Right ventricle myocardium superior (tissue), 1 donor: Measurements from ENCODE around the gene MRPS34. TPM values are rescaled to one million over a fixed set of nuclear protein-coding genes. Genes with fewer than 3 reads are reported as not detected.

Experiments
- ATAC-seq: fragments of 200-7000 bp; cut with Tn5 transposase; one replicate; pipeline ENCODE4 v1.9.1; 2020; ENCODE audit warnings: mild to moderate bottlenecking; ENCODE audit not compliant: poor library complexity
- DNase-seq: peaks from one replicate; pipeline ENCODE4 v3.0.0-alpha.2; 2020
- intact Hi-C: fragments of 100-400 bp; cut with DNase I; formaldehyde crosslinking; loops from one replicate; pipeline ENCODE4 v1.11.2; 2022
- total RNA-seq: library from RNA; stranded (reverse); fragmentation: NEBNext Ultra II Directional; extraction: Animal tissue kit (Norgen Biotek cat#: 25700); gene quantifications from one replicate; pipeline ENCODE4 v1.2.1, GENCODE V29; 2021
- donor health status: DM: no; HTN: yes; CAD: no; lungs with severe emphysema.

Gene MRPS34
- total RNA-seq, 1 donor from 2014 or later: 91.8 TPM

DNA sequence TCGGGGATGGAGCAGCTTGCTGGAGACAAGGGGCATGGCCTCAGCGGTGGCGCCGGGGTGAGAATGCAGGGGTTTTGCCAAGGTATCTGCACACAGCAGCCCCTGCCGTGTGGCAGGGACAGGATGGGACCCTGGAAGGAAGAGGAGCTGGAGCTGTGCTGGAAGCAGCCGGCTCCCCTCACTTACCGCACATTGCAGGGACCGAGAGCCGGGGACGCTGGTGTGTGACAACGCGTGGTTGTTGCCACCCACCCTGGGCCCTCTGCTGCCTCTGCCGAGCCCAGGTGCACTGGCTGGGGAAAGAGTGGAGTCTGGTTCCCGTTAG, 12.9 kb upstream of the MRPS34 start:
- no peak for ATAC-seq
- intact Hi-C loops: no loop called here
- DNase-seq: no peak

DNA sequence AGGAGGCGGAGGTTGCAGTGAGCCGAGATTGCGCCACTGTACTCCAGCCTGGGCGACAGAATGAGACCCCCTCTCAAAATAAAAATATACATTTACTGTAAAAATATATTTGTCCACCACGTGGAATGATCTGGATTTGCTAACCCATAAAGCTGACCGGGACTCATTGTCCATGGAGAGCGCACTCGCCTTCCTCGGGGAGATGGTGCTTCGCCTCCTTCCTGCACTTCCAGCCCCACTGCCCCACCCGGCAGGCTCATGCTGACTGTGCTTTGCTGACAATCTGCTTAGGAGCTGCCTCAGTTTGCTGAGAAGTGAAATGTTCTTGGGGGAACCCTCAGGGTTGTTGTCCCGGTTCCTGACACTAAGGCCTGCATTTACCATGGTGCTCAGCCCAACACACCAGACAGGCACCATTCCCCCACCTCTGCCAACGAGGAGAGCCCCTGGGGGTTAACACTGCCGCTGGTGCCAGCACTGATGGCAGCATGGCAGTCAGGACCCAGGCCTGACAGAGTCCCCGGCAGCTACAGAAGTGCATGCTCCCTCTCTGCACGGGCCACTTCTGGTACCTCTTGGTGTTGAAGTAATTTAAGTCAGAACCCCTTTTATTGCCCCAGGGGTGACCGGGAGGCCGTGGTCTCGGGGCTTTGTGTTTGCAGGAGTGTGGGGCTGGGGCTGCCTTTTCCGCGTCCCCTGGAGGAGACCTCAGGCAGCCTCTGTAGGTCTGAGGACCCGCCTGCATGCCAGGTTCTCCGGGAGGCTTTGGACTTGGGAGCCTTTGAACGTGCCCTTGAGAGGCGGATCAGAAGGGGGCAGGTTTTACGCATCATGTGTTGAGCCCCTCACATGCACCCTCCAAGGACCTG, 12.3 kb upstream of the MRPS34 start:
- DNase-seq (peak; percentile 36), ATAC-seq (no peak)
- intact Hi-C loops: no loop called here

DNA sequence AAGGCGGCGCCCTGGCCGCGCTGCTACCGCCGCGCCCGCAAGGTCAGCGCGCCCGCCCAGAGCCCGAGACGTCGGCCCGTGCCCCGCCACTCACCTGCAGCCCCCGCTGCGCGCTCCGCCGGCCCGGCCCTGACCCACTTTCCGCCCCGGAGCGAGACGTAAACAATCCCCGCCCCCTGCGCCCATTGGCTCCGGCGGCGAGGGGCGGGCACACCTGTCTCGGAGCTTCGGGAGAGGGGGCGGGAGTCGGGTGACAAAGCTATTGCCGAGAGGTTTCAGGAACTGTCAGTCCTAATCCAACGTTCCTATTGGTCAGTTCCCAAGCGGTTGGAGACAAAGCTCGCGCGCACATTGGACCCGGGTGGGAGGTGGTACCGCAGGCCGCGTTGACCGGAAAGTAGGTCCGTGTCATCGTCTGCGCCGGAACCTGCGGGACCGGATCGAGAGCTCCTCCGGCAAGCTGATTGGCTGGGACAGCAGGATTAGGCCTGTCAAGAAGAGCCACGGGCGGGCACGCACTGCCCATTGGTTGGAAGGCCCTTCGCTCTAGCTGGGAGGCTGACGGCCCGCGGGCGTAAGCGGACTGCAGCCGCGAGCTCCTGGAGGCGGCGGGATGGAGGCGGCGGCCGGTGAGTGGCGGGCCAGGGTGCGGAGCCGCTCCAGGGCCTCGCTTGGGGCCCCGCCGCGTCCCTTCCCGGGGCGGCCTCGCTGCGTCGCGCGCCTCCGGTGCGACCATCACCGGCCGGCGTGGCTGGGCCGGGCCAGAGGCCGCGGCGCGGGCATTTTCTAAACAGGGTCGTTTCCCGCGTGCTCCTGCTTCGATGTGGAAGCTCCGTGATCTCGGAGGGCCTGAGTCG, 9.7 kb upstream of the MRPS34 start, which contains the start of the genes NUBP2 and SPSB3:
Gene NUBP2, plus strand, starts transcription at position 553 of the 857 bp plus-strand sequence. Its CDS starts 61 bp downstream, at position 614.
Gene SPSB3, minus strand, starts transcription at position 164 of the 857 bp plus-strand sequence. CDS start 1,088 bp downstream, outside the sequence.
- intact Hi-C loops: no loop called here
- ATAC-seq: peak; percentile 93
- peak; percentile 100 for DNase-seq

DNA sequence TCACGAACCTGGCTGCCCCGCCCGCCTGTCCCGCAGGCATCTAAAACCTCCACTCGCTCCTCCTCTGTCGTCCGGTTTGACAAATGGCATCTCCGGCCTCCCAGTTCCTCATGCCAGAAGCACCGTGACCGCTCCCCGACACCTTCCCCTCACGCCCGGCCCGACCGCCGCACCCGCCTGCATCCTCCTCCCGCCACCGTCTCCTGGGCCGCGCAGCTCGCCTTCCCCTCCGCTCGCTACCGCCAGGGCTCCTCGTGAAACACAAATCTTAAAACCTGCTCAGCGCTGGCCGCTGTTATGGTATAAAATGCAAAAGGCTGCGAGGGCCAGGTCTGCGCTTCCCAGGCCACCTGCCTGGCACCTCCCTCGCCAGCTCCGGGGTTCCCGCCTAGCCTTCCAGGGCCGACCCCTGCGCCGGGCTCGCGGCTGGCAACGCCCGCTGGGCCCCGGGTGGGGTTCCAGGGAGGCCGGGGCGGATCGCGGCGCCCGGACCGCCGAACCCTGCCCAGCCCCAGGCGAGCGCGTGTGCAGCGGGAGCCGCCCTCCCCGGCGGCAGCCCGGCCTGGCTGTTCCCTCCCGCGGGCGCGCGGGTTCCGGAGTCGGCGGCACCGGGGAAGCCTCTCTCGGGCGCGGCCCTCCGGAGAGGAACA, 8.9 kb upstream of the MRPS34 start:
- intact Hi-C loops: no loop called here
- peak; percentile 16 for ATAC-seq
- DNase-seq: peak; percentile 50

DNA sequence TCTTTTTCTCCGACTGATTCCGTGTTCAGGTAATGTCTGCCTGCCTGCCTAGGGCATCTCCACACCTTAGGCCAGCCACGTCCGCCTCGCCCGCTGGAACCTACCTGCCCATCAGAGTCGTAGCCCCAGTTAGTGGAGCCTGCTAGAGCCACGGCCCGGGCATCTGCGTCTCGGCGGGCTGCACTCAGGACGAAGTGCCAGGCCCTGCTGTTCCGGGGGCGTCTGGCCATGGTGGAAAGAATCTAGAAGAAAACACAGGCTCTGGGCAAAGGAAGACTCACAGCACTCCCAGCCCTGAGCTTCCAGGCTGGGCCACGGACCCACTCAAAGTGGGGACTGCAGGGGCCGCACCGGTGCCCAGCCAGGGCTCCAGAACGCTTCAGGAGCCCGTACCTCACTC, 8.3 kb upstream of the MRPS34 start:
- ATAC-seq: no peak
- DNase-seq: peak; percentile 41
- intact Hi-C loops: no loop called here

DNA sequence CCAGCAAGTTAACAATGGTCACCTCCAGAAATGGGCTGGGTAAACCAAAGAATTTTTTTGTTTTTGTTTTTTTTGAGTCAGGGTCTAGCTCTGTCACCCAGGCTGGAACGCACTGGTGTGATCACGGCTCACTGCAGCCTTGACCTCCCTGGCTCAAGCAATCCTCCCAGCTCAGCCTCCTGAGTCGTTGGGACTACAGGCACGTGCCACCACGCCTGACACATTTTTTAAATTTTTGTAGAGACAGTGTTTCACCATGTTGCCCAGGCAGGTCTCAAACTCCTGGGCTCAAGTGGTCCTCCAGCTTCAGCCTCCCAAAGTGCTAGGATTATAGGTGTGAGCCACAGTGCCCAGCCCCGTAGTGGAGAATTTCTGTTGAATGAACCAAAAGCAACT, 7.7 kb upstream of the MRPS34 start:
- DNase-seq (no peak), ATAC-seq (no peak)
- intact Hi-C loops: no loop called here

DNA sequence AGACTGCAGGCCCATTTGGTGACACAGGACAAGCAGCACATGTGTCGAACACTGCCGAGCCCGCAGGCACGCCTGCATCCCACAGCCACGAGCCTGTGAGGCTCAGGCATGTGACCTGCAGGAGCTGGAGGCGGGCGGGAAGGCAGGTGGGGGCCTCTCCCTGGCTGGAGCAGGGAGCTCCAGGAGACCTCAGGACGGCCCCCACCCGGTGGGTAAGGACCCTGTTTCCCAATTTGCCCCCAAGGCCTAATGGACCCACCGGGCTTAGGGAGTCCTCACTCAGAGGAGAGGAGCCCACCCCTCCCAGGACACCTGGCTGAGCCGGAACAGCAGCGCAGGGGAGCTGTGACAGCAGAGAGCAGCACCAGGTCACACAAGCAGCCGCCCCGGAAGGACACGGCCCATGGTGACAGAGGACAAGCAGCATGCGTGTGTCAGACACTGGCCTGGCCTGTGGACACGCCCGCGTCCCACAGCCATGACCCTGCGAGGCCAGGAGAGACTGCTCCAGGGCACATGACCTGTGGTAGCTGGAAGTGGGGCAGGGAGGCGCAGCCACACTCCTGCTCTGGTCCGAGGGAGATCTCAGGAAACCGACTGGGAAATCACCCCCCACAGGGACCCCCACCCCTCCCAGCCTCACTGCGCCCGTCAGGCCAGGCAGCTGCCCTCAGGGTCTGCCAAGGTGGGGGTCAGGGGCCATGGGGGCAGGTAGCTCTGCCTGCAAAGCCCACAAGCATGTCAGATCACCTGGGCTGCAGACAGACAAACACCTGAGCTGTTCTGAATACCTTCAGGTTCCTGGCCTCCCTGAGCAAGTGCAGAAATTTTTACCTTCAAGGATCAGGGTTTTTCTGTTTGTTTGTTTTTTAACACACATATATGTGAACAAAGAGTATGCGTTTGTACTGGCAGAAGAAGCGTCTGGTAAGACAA, 7.1 kb upstream of the MRPS34 start:
- intact Hi-C loops: no loop called here
- peak; percentile 46 for DNase-seq
- no peak for ATAC-seq

DNA sequence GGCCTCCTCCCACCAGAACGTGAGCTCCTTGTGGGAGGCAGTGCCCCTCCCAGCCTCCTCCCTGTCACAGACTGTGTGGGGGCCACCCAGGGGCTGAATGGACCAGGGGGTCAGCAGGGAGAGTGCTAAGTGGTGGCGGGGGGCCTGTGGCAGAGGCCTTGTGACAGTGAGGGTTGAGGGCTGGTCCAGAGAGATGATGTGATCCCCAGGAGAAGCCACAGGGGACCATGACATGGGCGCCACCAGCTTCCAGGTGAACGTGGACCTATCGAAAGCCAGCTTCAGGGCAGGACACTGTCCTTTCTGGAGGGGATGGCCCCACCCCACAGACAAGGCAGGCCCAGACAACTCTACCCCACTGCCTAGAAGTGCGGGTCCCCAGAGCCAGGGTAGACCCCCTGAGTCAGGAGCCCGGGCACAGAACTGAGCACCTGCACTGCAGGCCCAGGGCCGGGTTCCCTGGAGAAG, 6.3 kb upstream of the MRPS34 start:
- intact Hi-C loops: no loop called here
- no peak for ATAC-seq
- peak; percentile 24 for DNase-seq

DNA sequence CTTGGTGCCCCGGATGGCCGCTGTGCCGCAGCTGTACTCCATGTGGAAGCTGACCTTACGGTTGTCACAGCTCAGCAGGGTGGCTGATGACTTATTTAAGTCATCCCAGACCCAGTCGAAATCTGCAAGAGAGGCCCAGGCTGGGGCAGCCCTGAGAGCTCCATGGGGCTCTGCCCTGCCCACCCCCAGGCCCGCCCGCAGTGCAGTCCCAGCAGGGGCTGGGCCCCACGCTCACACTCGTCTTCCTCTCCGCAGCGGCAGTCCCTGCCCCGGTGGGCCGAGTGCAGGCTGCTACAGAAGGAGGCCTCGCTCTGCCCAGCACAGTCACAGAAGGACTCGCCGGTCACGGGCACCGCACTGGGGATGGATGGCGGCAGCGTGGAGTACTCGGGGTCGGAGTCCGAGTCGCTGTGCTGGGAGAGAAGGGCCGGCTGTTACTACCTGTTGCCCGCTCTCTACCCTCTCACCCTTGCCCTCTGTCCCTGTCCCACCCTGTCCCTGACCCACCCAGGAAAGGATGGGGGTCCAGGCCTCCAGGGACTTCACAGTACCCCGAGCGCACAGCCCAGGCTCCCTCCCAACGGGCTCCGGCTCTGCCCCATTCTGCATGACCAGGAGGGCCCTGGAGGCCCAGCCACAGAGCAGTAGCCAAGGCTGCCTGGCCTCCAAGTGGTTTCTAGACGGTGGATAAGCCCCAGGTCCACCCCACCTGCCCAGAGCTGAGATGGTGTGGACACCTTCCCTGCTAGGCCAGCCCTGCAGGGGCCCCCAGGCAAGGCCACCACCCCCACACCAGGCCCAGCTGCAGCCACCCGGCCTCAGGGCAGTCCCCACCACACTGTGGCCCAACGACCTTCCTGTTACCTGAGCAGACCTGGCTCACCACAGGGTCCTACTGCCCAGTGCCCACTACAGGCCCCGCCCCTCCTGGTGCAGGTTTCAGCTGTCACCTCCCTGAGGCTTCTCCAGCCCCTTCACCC, 5.6 kb upstream of the MRPS34 start:
- ATAC-seq (no peak), DNase-seq (peak; percentile 31)
- intact Hi-C loops: no loop called here

DNA sequence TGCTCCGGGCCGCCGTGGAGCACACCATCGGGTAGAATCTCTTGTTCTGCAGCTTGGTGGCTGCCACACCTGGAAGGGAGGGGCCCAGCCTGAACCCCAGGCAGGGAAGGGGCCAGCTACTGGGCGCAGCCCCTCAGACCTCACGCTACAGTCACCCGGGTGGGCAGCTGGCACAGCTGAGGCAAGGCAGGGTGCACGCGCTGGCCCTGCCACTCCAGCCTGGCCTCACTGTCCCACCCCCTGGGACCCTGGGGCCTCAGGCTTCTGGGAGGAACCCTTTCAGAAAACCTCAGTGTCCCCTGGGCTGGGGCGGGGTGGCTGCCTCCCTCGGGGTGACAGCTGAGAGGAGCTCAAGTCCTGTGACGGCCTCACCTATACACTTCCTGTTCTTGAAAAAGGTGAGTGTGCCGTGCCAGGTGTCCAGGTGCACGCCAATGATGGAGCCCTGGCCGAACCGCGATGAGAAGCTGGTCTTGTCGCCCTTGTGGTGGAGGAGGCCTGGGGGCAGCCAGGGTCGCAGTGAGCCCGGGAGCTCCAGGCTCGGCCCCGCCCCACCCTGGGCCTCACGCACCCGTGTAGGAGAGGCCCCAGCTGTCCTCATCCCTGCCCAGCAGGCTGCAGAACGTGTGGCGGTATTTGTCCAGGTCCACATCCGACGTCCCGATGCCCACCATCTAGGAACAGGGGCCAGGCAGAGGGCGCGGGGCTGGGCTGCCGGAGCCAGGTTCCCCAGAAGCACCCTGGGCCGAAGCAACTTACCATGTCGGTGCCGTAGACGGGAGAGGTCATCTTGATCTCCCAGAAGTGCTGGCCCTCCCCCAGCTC, 4.7 kb upstream of the MRPS34 start:
- DNase-seq (no peak), ATAC-seq (no peak)
- intact Hi-C loops: no loop called here

DNA sequence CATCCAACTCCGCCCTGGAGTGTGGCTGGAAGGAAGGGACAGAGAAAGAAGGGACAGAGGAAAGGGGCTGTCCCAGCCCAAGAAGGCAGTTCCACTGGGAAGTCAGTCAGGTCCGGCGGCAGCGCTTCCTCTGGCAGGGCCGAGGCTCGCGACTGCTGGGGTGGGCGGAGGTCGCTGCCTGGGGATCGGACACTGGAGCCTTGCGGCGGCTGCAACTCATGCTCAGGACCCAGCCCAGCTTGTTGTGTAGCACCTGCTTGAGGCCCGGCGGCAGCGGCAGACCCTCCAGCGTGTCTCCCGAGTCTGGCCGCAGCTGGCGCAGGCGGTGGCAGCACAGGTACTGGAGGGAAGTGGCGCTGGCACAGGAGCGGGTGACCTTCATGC, 4.0 kb upstream of the MRPS34 start:
- intact Hi-C loops: no loop called here
- no peak for DNase-seq

DNA sequence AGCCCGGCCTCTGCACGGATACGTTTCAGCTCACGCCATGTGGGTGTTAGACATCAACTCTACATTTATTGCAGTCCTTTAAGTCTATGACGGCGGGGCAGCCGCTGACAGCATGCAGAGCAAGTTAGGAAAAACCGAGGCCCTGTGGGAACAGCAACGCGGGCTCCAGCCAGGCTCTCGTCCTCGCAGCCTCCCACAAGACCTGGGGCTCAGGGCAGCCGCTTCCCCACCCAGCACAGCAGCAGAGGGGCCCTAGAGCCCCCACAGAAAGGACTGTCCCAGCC, 3.7 kb upstream of the MRPS34 start:
- intact Hi-C loops: no loop called here
- no peak for DNase-seq

More for the DNA sequence above, 4.0 kb upstream of the MRPS34 start:
- no peak for ATAC-seq

DNA sequence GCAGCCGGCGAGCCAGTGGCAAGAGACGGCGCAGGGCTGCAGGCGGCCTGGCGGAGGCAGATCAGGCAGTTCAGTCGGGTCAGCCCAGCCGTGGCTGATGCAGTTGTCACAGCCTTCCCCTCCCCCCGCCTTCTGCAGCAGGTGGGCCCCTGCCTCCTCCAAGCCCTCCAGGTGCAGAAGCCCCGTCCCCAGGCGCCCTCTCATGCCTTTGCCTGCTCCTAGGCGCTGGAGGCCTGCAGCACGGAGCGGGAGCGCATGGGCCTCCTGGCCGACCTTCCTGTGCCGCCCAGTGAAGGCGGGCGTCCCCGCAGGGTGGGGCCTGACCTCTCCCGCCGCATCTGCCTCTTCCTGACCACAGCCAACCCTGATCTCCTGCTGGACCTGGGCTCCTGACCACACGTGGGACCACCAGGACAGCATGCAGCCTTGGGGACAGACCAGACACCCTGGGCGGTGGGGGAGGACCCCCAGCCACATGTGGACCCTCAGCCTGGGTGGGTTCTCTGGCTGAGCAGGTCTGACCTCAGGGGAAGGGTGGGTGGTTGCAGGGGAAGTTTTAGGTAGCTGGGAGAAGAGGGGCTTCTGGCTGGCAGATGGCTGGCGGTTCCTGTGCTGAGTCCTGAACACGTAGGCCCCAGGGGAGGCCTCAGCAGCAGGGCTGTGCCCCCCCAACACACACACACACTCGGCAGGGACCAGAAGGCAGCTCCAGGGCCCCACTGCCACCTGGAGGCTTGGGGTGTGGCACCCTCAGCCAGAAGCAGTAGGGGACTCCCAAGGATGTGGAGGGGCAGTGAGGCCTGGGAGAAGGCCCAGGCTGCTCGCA, 3.1 kb upstream of the MRPS34 start:
- no peak for DNase-seq
- intact Hi-C loops: no loop called here
- no peak for ATAC-seq

More for the DNA sequence above, 3.7 kb upstream of the MRPS34 start:
- ATAC-seq: no peak

DNA sequence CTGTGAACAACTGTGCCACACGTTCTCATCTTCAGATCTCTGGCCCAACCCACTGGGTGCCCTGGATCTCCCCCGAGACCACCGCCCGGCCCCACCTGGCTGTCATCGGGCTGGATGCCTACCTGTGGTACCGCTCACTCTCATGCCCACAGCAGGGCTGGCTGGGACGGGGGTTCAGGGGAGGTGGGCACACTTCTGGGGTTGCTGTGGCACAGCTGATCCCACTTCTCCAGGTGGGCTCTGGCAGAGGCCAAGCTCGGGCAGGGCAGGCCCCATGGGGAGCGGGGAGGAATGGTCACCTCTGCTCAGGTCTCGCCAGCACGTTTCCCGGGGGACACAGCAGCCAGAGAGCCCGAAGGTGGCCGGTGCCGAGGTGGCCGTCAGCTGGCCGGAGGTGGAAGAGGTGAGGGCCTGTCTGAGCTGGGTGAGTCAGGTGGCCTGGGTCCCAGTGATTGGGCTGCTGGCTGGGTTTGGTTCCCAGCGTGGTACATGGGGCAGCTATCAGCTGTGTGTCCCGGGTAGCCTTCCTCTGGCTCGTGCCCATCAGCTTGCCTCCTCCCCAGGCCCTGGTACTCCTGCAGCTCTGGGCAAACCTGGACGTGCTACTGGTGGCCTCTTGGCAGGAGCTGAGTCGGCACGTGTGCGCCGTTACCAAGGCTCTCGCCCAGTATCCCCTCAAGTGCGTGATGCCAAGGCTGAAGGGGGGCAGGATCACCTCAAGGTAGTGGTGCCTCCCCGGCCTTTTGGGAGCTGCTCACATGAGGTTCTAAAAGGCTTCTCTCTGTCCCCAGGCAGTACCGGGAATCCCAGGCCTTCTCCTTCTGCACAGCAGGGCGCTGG, 2.3 kb upstream of the MRPS34 start:
- no peak for DNase-seq
- no peak for ATAC-seq
- intact Hi-C loops: no loop called here

DNA sequence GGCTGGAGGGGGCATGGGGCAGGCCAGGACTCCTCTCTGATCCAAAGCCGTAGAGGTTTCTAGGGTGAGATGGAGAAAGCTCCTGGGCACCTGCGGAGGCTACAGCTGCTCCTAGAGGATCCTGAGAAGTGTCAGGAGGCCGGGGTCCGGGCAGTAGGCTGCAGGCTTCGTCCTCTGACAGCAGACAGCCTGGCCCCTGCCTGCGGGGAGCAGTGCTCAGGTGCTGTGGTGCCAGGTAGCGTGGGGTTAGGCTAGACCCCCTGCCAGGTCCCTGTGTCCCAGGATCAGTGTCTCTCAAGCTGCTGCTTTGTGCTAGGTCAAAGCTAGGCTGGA, 1.5 kb upstream of the MRPS34 start:
- intact Hi-C loops: no loop called here
- DNase-seq (no peak), ATAC-seq (no peak)
